ENCODE results near the gene TMEM92. TPM values are rescaled to one million over a fixed set of nuclear protein-coding genes. Genes with fewer than 3 reads are reported as not detected.

The TMEM92 gene
- total and polyA plus RNA-seq, 7 experiments from 2014 or later: 0.10 TPM; not detected in 6

GRCh38 chr17:50261051-50261915 lies 13.0 kb upstream of the TMEM92 start:
- Histone ChIP-seq H3K9me3 (ENCODE audit: control insufficient read depth in 2 of 3, low read length in 3 of 3) (no peaks in the 10 kb centered on the region), H3K4me1 (ENCODE audit: control insufficient read depth in 2 of 2, insufficient read depth in 2 of 2, low read length in 2 of 2) (no peaks in the 10 kb centered on the region), H3K27ac (ENCODE audit: low read depth, low read length) (no peak overlapping the region), H3K27me3 (ENCODE audit: control insufficient read depth in 2 of 2, insufficient read depth in 2 of 2, low read length in 2 of 2) (no peaks in the 10 kb centered on the region), H3K4me3 (ENCODE audit: low read length) (no peak overlapping the region), H3K36me3 (ENCODE audit: control insufficient read depth in 2 of 3, insufficient read depth in 3 of 3, low read length in 3 of 3) (no peaks in the 10 kb centered on the region)
- H3K4me1 Mint-ChIP-seq: peaks cover 0 to 1% (median 0%) of the 10 kb centered on the region in 7 donors
- no peak overlapping the region for H3K4me3 Mint-ChIP-seq
- ATAC-seq (no peak), DNase-seq (no peak)
- H3K9me3 Mint-ChIP-seq: no peaks in the 10 kb centered on the region
- peaks cover 8 to 26% (median 11%) of the 10 kb centered on the region in 5 donors for H3K27me3 Mint-ChIP-seq
- CTCF ChIA-PET: no interaction called here
- H3K27ac Mint-ChIP-seq: peak overlapping the region in 1 of 9 donors; percentile 59
- no peaks in the 10 kb centered on the region for H3K36me3 Mint-ChIP-seq
- POLR2A ChIA-PET: no interaction called here
- intact Hi-C loops (cut with micrococcal nuclease): no loop called here

- DNase-seq (peak in 1 of 9 donors; percentile 16), ATAC-seq (no peak)
- H3K9me3 Mint-ChIP-seq: no peaks in the 10 kb centered on the region
- Histone ChIP-seq H3K27ac (ENCODE audit: low read depth, low read length) (no peak overlapping the region), H3K4me1 (ENCODE audit: control insufficient read depth in 2 of 2, insufficient read depth in 2 of 2, low read length in 2 of 2) (no peaks in the 10 kb centered on the region), H3K27me3 (ENCODE audit: control insufficient read depth in 2 of 2, insufficient read depth in 2 of 2, low read length in 2 of 2) (no peaks in the 10 kb centered on the region), H3K9me3 (ENCODE audit: control insufficient read depth in 2 of 3, low read length in 3 of 3) (no peaks in the 10 kb centered on the region), H3K4me3 (ENCODE audit: low read length) (no peak overlapping the region), H3K36me3 (ENCODE audit: control insufficient read depth in 2 of 3, insufficient read depth in 3 of 3, low read length in 3 of 3) (no peaks in the 10 kb centered on the region)
- peaks cover 0 to 1% (median 0%) of the 10 kb centered on the region in 7 donors for H3K4me1 Mint-ChIP-seq
- no peak overlapping the region for H3K27ac Mint-ChIP-seq
- intact Hi-C loops (cut with micrococcal nuclease): no loop called here
- CTCF ChIA-PET: no interaction called here
- POLR2A ChIA-PET: no interaction called here
- peaks cover 0 to 17% (median 1%) of the 10 kb centered on the region in 5 donors for H3K27me3 Mint-ChIP-seq
- H3K36me3 Mint-ChIP-seq: no peaks in the 10 kb centered on the region
- no peak overlapping the region for H3K4me3 Mint-ChIP-seq
These were observed 12.1 kb upstream of the TMEM92 start for GRCh38 chr17:50262001-50262794.

DNA sequence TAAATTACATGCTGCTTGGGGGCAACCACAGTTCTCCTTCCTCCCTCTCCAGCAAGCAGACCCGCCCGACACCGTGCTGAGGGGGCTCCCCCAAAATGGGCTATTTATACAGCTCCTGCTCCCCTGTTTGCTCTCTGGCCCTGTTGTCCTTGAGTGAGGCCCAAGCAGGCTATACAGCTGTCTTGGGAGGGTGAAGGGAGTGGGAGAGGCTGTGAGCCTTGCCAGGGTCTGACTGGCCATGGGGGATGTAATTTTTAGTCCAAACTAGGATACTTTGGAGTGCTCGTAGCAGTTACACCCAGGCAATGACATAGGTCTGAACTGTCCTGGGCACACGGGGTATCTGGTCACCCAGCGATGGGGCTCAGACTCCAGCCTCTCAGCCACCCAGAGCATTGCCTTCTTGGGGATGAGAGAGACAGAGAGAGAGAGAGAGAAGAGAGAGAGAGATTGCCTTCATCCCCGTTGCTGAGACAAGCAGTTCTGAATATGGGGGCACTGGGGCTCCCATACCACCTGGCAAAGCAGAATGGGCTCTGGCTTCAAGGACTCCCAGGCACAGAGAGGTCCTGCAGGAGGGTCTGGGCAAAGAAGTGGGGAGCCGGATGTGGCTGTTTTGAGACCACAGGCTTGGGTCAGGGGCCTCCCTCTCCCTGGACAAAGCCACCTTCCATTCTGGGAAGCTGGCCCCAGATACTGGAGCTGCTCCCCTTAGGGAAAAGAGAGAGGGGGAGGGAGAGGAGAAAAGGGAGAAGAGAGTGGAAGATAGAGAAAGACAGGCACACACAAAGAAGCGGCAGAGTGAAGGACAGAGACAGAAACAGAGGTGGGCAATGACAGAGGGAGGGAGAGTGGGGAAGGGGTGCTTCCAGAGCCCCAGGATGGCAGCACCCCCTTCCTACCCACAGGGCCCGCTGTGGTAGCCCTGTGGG lies 10.7 kb upstream of the TMEM92 start:
- Histone ChIP-seq H3K4me1 (ENCODE audit: control insufficient read depth in 2 of 2, insufficient read depth in 2 of 2, low read length in 2 of 2) (no peaks in the 10 kb centered on the region), H3K27ac (ENCODE audit: low read depth, low read length) (no peak overlapping the region), H3K36me3 (ENCODE audit: control insufficient read depth in 2 of 3, insufficient read depth in 3 of 3, low read length in 3 of 3) (no peaks in the 10 kb centered on the region), H3K4me3 (ENCODE audit: low read length) (no peak overlapping the region), H3K9me3 (ENCODE audit: control insufficient read depth in 2 of 3, low read length in 3 of 3) (no peaks in the 10 kb centered on the region), H3K27me3 (ENCODE audit: control insufficient read depth in 2 of 2, insufficient read depth in 2 of 2, low read length in 2 of 2) (no peaks in the 10 kb centered on the region)
- DNase-seq: peak in 1 of 9 donors; percentile 14
- intact Hi-C loops (cut with micrococcal nuclease): no loop called here
- peaks cover 0 to 16% (median 0%) of the 10 kb centered on the region in 5 donors for H3K27me3 Mint-ChIP-seq
- no peaks in the 10 kb centered on the region for H3K36me3 Mint-ChIP-seq
- H3K27ac Mint-ChIP-seq: no peak overlapping the region
- no peaks in the 10 kb centered on the region for H3K9me3 Mint-ChIP-seq
- ATAC-seq: no peak
- peaks cover 0 to 1% (median 0%) of the 10 kb centered on the region in 7 donors for H3K4me1 Mint-ChIP-seq
- no peak overlapping the region for H3K4me3 Mint-ChIP-seq
- CTCF ChIA-PET: no interaction called here
- POLR2A ChIA-PET: no interaction called here

DNA sequence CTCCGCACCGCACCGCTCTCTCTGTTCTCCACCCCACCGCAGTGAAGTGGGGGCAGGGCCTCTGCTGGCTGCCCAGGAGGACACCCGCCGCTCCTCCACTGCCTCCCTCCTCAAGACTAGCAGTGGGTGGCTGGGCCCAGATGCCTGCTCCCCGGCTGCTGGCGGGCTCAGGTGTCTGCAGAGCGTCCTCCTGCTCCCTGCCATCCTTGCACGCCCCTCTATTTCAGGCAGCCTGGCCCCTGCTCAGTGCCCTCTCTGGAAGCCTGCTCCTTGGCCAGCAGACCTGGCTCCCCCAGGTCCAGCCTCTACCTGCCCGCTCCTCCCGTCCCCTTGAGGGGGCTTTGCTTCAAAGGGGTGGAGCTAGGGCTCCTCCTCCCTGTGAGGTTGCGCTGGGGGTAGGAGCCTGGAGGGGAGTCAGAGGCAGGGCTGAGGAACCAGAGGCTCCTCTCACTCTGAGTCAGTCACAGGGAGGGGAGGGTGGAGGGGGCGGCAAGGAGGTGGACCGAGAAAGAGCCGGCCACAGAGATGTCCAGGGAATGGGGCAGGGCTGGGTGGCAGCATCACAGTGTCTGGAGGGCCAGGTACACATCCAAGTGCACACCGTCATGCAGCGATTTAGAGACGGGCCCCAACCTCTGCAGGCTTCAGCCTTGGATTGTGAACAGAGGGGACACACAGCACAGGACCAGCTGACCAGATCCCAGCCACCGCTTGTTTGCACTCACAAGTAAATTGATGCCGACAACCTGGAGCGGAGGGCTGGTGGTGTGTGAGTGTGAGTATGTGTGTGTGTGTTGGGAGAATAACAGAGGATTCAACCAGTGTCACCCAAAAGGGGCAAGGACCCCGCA lies 9.8 kb upstream of the TMEM92 start:
- Histone ChIP-seq H3K36me3 (ENCODE audit: control insufficient read depth in 2 of 3, insufficient read depth in 3 of 3, low read length in 3 of 3) (no peaks in the 10 kb centered on the region), H3K4me1 (ENCODE audit: control insufficient read depth in 2 of 2, insufficient read depth in 2 of 2, low read length in 2 of 2) (no peaks in the 10 kb centered on the region), H3K9me3 (ENCODE audit: control insufficient read depth in 2 of 3, low read length in 3 of 3) (no peaks in the 10 kb centered on the region), H3K27ac (ENCODE audit: low read depth, low read length) (no peak overlapping the region), H3K4me3 (ENCODE audit: low read length) (no peak overlapping the region), H3K27me3 (ENCODE audit: control insufficient read depth in 2 of 2, insufficient read depth in 2 of 2, low read length in 2 of 2) (no peaks in the 10 kb centered on the region)
- peak in 1 of 9 donors; percentile 19 for DNase-seq
- Mint-ChIP-seq H3K36me3 (no peaks in the 10 kb centered on the region), H3K27me3 (peaks cover 0 to 16% (median 0%) of the 10 kb centered on the region in 5 donors), H3K4me3 (no peak overlapping the region), H3K27ac (no peak overlapping the region), H3K9me3 (no peaks in the 10 kb centered on the region), H3K4me1 (peaks cover 0 to 1% (median 0%) of the 10 kb centered on the region in 7 donors)
- intact Hi-C loops (cut with micrococcal nuclease): loop anchor here in 1 of 2 donors (5.0 kb wide), 1 partner anchor 47 kb away; no protein-coding TSS in a partner anchor
- ChIA-PET POLR2A (no interaction called here), CTCF (interaction anchor here (0.6 kb wide), 1 partner anchor 141 kb away, joined by 4 read pairs; no protein-coding TSS in a partner anchor)
- no peak for ATAC-seq

DNA sequence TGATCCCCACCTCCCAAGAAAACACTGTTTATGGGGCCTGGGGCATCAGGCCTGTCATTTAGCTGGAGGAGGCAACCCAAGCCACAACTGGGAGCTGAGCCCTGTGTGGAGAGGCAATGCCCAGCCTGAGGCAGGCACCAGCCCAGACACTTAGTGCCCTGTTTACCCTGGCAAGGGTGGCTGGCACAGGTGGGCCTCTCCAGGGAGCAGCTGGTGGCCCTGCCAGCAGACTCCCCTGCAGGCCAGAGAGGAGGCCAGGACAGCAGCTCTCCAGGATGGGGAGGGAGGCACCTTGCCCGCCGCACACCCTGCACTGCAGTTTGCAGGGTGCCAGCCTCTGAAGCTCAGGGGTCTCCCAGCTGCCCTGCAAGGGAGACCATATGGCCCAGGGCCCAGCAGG lies 9.1 kb upstream of the TMEM92 start:
- H3K36me3 ChIP-seq (ENCODE audit: control insufficient read depth in 2 of 3, insufficient read depth in 3 of 3, low read length in 3 of 3): no peaks in the 10 kb centered on the region
- no peaks in the 10 kb centered on the region for H3K27me3 ChIP-seq (ENCODE audit: control insufficient read depth in 2 of 2, insufficient read depth in 2 of 2, low read length in 2 of 2)
- no peak overlapping the region for H3K4me3 ChIP-seq (ENCODE audit: low read length)
- Mint-ChIP-seq H3K9me3 (no peaks in the 10 kb centered on the region), H3K4me3 (no peak overlapping the region), H3K27ac (no peak overlapping the region), H3K36me3 (no peaks in the 10 kb centered on the region), H3K27me3 (peaks cover 0 to 16% (median 0%) of the 10 kb centered on the region in 5 donors), H3K4me1 (peaks cover 0 to 1% (median 0%) of the 10 kb centered on the region in 7 donors)
- intact Hi-C loops (cut with micrococcal nuclease): loop anchor here in 1 of 2 donors (5.0 kb wide), 1 partner anchor 48 kb away; no protein-coding TSS in a partner anchor
- no peaks in the 10 kb centered on the region for H3K9me3 ChIP-seq (ENCODE audit: control insufficient read depth in 2 of 3, low read length in 3 of 3)
- POLR2A ChIA-PET: no interaction called here
- ATAC-seq: no peak
- peak in 1 of 9 donors; percentile 16 for DNase-seq
- CTCF ChIA-PET: interaction anchor here (0.5 to 0.6 kb wide), 2 partner anchors 140 to 141 kb away, joined by 3 to 4 read pairs; no protein-coding TSS in a partner anchor
- no peaks in the 10 kb centered on the region for H3K4me1 ChIP-seq (ENCODE audit: control insufficient read depth in 2 of 2, insufficient read depth in 2 of 2, low read length in 2 of 2)
- no peak overlapping the region for H3K27ac ChIP-seq (ENCODE audit: low read depth, low read length)
